Measurements from ENCODE around the gene B4GALT5.

DNA sequence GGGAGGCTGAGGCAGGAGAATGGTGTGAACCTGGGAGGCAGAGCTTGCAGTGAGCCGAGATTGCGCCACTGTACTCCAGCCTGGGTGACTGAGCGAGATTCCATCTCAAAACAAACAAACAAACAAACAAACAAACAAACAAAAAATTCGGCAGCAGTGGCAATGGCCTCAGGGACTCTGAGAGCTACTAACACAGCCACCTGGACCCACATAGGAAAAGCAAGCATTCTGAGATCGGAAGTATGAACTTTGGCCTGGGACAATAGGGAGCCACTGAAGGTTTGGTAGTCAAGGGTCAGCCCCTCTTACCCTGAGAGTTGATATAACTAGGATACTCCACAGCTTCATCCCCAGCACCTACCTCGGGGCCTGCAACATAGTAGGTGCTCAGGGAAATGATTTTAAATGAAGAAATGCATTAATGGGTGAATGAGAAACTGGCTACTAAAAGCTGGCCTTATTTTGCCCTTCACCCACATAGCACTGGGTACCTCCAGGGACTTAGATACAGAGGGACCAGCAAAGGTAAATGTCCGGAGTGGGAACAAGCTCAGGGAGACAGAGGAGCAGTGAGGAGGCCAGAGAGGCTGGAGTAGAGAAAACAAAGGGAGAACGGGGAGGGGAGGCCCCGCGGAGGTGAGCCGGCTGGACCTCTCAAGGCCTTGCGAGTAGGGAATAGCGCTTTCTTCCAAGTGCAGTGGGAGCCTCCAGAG lies 99.2 kb downstream of the B4GALT5 start:
- TF ChIP-seq POLR2A (IDR thresholded peaks at IDR 0.05): no peak
- TF ChIP-seq, protein P1, sequence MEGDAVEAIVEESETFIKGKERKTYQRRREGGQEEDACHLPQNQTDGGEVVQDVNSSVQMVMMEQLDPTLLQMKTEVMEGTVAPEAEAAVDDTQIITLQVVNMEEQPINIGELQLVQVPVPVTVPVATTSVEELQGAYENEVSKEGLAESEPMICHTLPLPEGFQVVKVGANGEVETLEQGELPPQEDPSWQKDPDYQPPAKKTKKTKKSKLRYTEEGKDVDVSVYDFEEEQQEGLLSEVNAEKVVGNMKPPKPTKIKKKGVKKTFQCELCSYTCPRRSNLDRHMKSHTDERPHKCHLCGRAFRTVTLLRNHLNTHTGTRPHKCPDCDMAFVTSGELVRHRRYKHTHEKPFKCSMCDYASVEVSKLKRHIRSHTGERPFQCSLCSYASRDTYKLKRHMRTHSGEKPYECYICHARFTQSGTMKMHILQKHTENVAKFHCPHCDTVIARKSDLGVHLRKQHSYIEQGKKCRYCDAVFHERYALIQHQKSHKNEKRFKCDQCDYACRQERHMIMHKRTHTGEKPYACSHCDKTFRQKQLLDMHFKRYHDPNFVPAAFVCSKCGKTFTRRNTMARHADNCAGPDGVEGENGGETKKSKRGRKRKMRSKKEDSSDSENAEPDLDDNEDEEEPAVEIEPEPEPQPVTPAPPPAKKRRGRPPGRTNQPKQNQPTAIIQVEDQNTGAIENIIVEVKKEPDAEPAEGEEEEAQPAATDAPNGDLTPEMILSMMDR (IDR thresholded peaks at IDR 0.05): no peak
